SU-DHL-6 (cell line): Measurements from ENCODE around the gene KCND3.

ENCODE experiments used
- EZH2phosphoT487 ChIP-seq: fragments of 200-600 bp; sonication (generic), shearing (Covaris generic); conservative IDR thresholded peaks from 2 replicates; pipeline ENCODE4 v1.6.1; 2018; ENCODE audit warnings: mild to moderate bottlenecking, antibody characterized with exemption, low read length, moderate library complexity, mixed read lengths
- TF ChIP-seq, protein P1 (sequence below): fragments of 200-600 bp; sonication (generic); IDR thresholded peaks from one replicate; pipeline ENCODE4 v1.5.1; 2017; ENCODE audit warnings: antibody characterized with exemption, mild to moderate bottlenecking, low read length, moderate library complexity; ENCODE audit not compliant: insufficient read depth, poor library complexity, severe bottlenecking

DNA sequence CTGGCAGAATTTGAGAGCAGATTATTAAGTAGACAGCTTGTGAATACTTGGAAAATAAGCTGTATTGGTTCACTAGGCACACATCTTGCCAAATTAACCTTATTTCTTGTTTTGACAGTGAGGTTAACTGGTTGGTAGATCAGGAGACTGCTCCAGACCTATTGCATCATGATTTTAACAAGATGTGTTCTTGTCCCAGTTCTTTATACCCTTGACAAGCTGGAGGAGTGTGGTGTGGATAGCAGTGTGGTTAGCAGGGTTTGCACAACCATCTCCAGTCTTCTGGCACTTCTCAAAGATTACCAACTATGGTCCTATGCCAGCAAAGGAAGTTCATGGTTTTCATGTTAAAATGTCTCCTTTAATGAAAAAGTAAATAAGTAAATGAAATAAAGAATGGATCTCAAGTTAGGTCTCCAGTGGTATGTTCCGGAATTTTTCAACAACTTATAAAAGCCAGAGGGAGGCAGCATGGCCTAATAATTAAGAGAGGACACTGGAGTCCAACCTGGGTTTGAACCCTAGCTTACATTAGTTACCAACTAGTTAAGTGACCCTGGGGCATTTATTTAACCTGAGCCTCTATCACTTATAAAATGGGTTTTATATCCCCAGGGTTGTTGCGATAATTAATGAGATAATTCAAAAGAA is 199.7 kb downstream of the KCND3 start:
- TF ChIP-seq, protein P1, sequence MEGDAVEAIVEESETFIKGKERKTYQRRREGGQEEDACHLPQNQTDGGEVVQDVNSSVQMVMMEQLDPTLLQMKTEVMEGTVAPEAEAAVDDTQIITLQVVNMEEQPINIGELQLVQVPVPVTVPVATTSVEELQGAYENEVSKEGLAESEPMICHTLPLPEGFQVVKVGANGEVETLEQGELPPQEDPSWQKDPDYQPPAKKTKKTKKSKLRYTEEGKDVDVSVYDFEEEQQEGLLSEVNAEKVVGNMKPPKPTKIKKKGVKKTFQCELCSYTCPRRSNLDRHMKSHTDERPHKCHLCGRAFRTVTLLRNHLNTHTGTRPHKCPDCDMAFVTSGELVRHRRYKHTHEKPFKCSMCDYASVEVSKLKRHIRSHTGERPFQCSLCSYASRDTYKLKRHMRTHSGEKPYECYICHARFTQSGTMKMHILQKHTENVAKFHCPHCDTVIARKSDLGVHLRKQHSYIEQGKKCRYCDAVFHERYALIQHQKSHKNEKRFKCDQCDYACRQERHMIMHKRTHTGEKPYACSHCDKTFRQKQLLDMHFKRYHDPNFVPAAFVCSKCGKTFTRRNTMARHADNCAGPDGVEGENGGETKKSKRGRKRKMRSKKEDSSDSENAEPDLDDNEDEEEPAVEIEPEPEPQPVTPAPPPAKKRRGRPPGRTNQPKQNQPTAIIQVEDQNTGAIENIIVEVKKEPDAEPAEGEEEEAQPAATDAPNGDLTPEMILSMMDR, result no peak
- no peak for TF ChIP-seq EZH2phosphoT487
